Upper lobe of left lung (tissue), 6 donors: Measurements from ENCODE around the gene TEX35. TPM values are rescaled to one million over a fixed set of nuclear protein-coding genes. Genes with fewer than 3 reads are reported as not detected.
"Not testable (repeated sequence)": the region's sequence is repeated elsewhere in the genome, so short reads cannot be mapped to it uniquely, and the experiment has no call there.

Experiments used
- ATAC-seq, 2 donors: fragments of 200-7000 bp; cut with Tn5 transposase; one replicate each; pipeline ENCODE4 v1.9.1; 2022; ENCODE audit warnings: mild to moderate bottlenecking in 2 of 2, moderate library complexity in 2 of 2; ENCODE audit not compliant: low FRiP score in 2 of 2
- DNase-seq, 2 donors: peaks; one replicate each; pipeline ENCODE4 v3.0.0-alpha.2; 2019 to 2020
- H3K27ac ChIP-seq, 4 donors: fragments of 200-600 bp; sonication (generic); one replicate each; pipeline ENCODE4 v1.5.1; 2016 to 2019
- H3K27me3 ChIP-seq, 4 donors: fragments of 200-600 bp; sonication (generic); one replicate each; pipeline ENCODE4 v1.5.1; 2017 to 2019
- H3K36me3 ChIP-seq, 4 donors: fragments of 200-600 bp; sonication (generic); one replicate each; pipeline ENCODE4 v1.5.1; 2016 to 2019
- H3K4me1 ChIP-seq, 4 donors: fragments of 200-600 bp; sonication (generic); one replicate each; pipeline ENCODE4 v1.5.1; 2018 to 2019
- H3K4me3 ChIP-seq, 4 donors: fragments of 200-600 bp; sonication (generic); one replicate each; pipeline ENCODE4 v1.5.1; 2017 to 2019; ENCODE audit warnings: mild to moderate bottlenecking in 2 of 4, moderate library complexity in 1 of 4
- H3K9me3 ChIP-seq, 4 donors: fragments of 200-600 bp; sonication (generic); one replicate each; pipeline ENCODE4 v1.5.1; 2018 to 2019
- CTCF ChIP-seq, 6 experiments: fragments of 450-650 bp in 4 of 6; fragments of 200-600 bp in 2 of 6; sonication (generic) in 2 of 6; IDR thresholded peaks; one replicate each; pipeline ENCODE4 v1.5.1; 2016 to 2019; ENCODE audit warnings: antibody characterized with exemption in 6 of 6
- EP300 ChIP-seq, 4 donors: sonication (generic); formaldehyde crosslinking; IDR thresholded peaks; one replicate each; pipeline ENCODE4 v1.5.1; 2017; ENCODE audit warnings: antibody characterized with exemption in 4 of 4, control low read depth in 2 of 4
- POLR2A ChIP-seq, 4 donors: fragments of 450-650 bp; IDR thresholded peaks; one replicate each; pipeline ENCODE4 v1.5.1; 2016 to 2017; ENCODE audit warnings: antibody characterized with exemption in 4 of 4, mild to moderate bottlenecking in 2 of 4
- POLR2AphosphoS5 ChIP-seq, 2 donors: sonication (generic); formaldehyde crosslinking; IDR thresholded peaks; one replicate each; pipeline ENCODE4 v1.5.1; 2017; ENCODE audit warnings: antibody characterized with exemption in 2 of 2
- WGBS, 2 donors: methylation state at CpG; one replicate each; pipeline ENCODE4 v1.1.5; 2017 to 2018; 5-methylcytosine and 5-hydroxymethylcytosine counted together
- total RNA-seq, 6 donors: library from RNA; depleted of rRNA in 4 of 6; stranded (reverse); fragments of >200 nt in 4 of 6; gene quantifications; one replicate each; pipeline versions ENCODE4 v1.1.0 to v1.2.1, GENCODE V29; 2016 to 2021
- donor health status: DM: no; HTN: no; CAD: no; lungs with moderate emphysema.
- donor health status: DM: no; HTN: yes; CAD: no; lungs with severe emphysema.

TEX35 gene
- total RNA-seq, 6 donors from 2014 or later = not detected

GRCh38 chr1:178552856-178553255 lies 39.9 kb downstream of the TEX35 start:
- Histone ChIP-seq H3K27ac (no peak overlapping the region), H3K9me3 (peaks cover 0 to 4% (median 0%) of the 10 kb centered on the region in 4 donors), H3K27me3 (no peaks in the 10 kb centered on the region), H3K4me3 (no peak overlapping the region), H3K36me3 (no peaks in the 10 kb centered on the region), H3K4me1 (no peaks in the 10 kb centered on the region)
- no peak for TF ChIP-seq POLR2AphosphoS5 (IDR thresholded peaks at IDR 0.05)
- no peak for TF ChIP-seq CTCF (IDR thresholded peaks at IDR 0.05)
- TF ChIP-seq POLR2A (IDR thresholded peaks at IDR 0.05) = no peak
- no peak for TF ChIP-seq EP300 (IDR thresholded peaks at IDR 0.05)
- DNase-seq = no peak
- ATAC-seq = no peak
- 93 to 96% methylated on average over 3 of the region's 3 CpGs for WGBS, 2 donors

- WGBS, 2 donors = 85 to 96% methylated on average over 5 of the region's 5 CpGs
- H3K27ac ChIP-seq, H3K4me3 ChIP-seq, DNase-seq, H3K9me3 ChIP-seq, ATAC-seq, H3K4me1 ChIP-seq, H3K36me3 ChIP-seq, H3K27me3 ChIP-seq: not testable (repeated sequence)
Measured at GRCh38 chr1:178554351-178554750, 41.4 kb downstream of the TEX35 start.

GRCh38 chr1:178555613-178556012 lies 42.7 kb downstream of the TEX35 start:
- H3K9me3 ChIP-seq, H3K27ac ChIP-seq, H3K27me3 ChIP-seq, DNase-seq, H3K4me3 ChIP-seq, ATAC-seq, H3K4me1 ChIP-seq, H3K36me3 ChIP-seq: not testable (repeated sequence)
- WGBS, 2 donors = 94 to 97% methylated on average over 1 of the region's 1 CpG

- not testable (repeated sequence) for H3K4me3 ChIP-seq, H3K4me1 ChIP-seq, DNase-seq, H3K27ac ChIP-seq, H3K36me3 ChIP-seq, ATAC-seq, H3K9me3 ChIP-seq, H3K27me3 ChIP-seq
- 21 to 48% methylated on average over 5 of the region's 5 CpGs for WGBS, 2 donors
Measured at GRCh38 chr1:178558816-178559215, 45.9 kb downstream of the TEX35 start.

- 89% methylated on average over 8 of the region's 8 CpGs for WGBS, 2 donors
- Histone ChIP-seq H3K27me3 (no peaks in the 10 kb centered on the region), H3K36me3 (no peaks in the 10 kb centered on the region), H3K27ac (no peak overlapping the region), H3K4me3 (no peak overlapping the region), H3K9me3 (no peaks in the 10 kb centered on the region), H3K4me1 (no peaks in the 10 kb centered on the region)
- DNase-seq (no peak), ATAC-seq (peak in 1 of 2 donors; percentile 49)
- TF ChIP-seq POLR2A (IDR thresholded peaks at IDR 0.05) (no peak), EP300 (IDR thresholded peaks at IDR 0.05) (no peak), POLR2AphosphoS5 (IDR thresholded peaks at IDR 0.05) (no peak), CTCF (IDR thresholded peaks at IDR 0.05) (no peak)
Measured at GRCh38 chr1:178560871-178561376, 48.0 kb downstream of the TEX35 start.

- 91 to 96% methylated on average over 7 of the region's 7 CpGs for whole genome bisulfite sequencing, 2 donors
- Histone ChIP-seq H3K27me3 (no peaks in the 10 kb centered on the region), H3K27ac (no peak overlapping the region), H3K9me3 (peaks cover 0 to 5% (median 0%) of the 10 kb centered on the region in 4 donors), H3K4me1 (no peaks in the 10 kb centered on the region), H3K36me3 (no peaks in the 10 kb centered on the region), H3K4me3 (no peak overlapping the region)
- no peak for DNase-seq
- no peak for ATAC-seq
- TF ChIP-seq CTCF (IDR thresholded peaks at IDR 0.05) = no peak
Measured at GRCh38 chr1:178563099-178563820, 50.4 kb downstream of the TEX35 start.
